ENCODE measurements around the gene NPY1R.

The NPY1R gene

GRCh38 chr4:163280703-163281519 lies 51.5 kb downstream of the NPY1R start:
- no peak for FAIRE-seq
- DNase-seq (ENCODE audit: extremely low spot score, insufficient read length, low read depth), result no peak

GRCh38 chr4:163279713-163280112 lies 52.7 kb downstream of the NPY1R start:
- DNase-seq (ENCODE audit: extremely low spot score, insufficient read length, low read depth), result no peak
- FAIRE-seq, result no peak

GRCh38 chr4:163274861-163275260 lies 57.5 kb downstream of the NPY1R start:
- FAIRE-seq, result no peak
- DNase-seq (ENCODE audit: extremely low spot score, insufficient read length, low read depth), result no peak

All from GM18507 (cell line).